DOHH2 (cell line): ENCODE measurements around the gene C11orf24.

Experiments
- H3F3A ChIP-seq: fragments of 200-600 bp; sonication (generic), shearing (Covaris generic); 2 replicates; pipeline ENCODE4 v1.6.0; 2016; ENCODE audit warnings: antibody characterized with exemption, mild to moderate bottlenecking; ENCODE audit not compliant: control insufficient read depth, insufficient read depth
- H3K27ac ChIP-seq: fragments of 200-600 bp; sonication (generic); 2 replicates; pipeline ENCODE4 v1.5.1; 2014; ENCODE audit warnings: low read depth, mild to moderate bottlenecking, low read length, moderate library complexity
- H3K27me3 ChIP-seq: fragments of 200-600 bp; sonication (generic); 2 replicates; pipeline ENCODE4 v1.6.1; 2014; ENCODE audit warnings: mild to moderate bottlenecking, low read length, mixed read lengths; ENCODE audit not compliant: control insufficient read depth
- H3K36me3 ChIP-seq: fragments of 200-600 bp; sonication (generic); 2 replicates; pipeline ENCODE4 v1.6.1; 2014; ENCODE audit warnings: mild to moderate bottlenecking, low read length, moderate library complexity, mixed read lengths; ENCODE audit not compliant: control insufficient read depth
- H3K4me1 ChIP-seq: fragments of 200-600 bp; sonication (generic); 2 replicates; pipeline ENCODE4 v1.6.1; 2014; ENCODE audit warnings: mild to moderate bottlenecking, low read length, mixed read lengths; ENCODE audit not compliant: control insufficient read depth
- H3K4me2 ChIP-seq: fragments of 200-600 bp; sonication (generic); 2 replicates; pipeline ENCODE4 v1.6.0; 2014; ENCODE audit warnings: mild to moderate bottlenecking, low read length, moderate library complexity
- H3K4me3 ChIP-seq: fragments of 200-600 bp; sonication (generic); 2 replicates; pipeline ENCODE4 v1.5.1; 2014; ENCODE audit warnings: mild to moderate bottlenecking, low read length, mixed read lengths
- H3K79me2 ChIP-seq: fragments of 200-600 bp; sonication (generic); 2 replicates; pipeline ENCODE4 v1.6.1; 2014; ENCODE audit warnings: mild to moderate bottlenecking, low read length, mixed read lengths; ENCODE audit not compliant: control insufficient read depth
- H3K9me2 ChIP-seq: fragments of 200-600 bp; sonication (generic); replicated peaks from 2 replicates; pipeline ENCODE4 v1.6.1; 2014; ENCODE audit warnings: mild to moderate bottlenecking, low read length, mixed read lengths; ENCODE audit not compliant: control insufficient read depth
- H3K9me3 ChIP-seq: fragments of 200-600 bp; sonication (generic); 2 replicates; pipeline ENCODE4 v1.6.1; 2014; ENCODE audit warnings: antibody characterized with exemption, low read length, mixed read lengths; ENCODE audit not compliant: control insufficient read depth, insufficient read depth
- H4K20me1 ChIP-seq: fragments of 200-600 bp; sonication (generic); 2 replicates; pipeline ENCODE4 v1.6.0; 2014; ENCODE audit warnings: low read depth, mild to moderate bottlenecking, antibody characterized with exemption, low read length, moderate library complexity; ENCODE audit not compliant: control insufficient read depth, insufficient read depth
- EZH2phosphoT487 ChIP-seq: fragments of 200-600 bp; sonication (generic); IDR thresholded peaks from 2 replicates; pipeline ENCODE4 v1.6.1; 2017; ENCODE audit warnings: borderline replicate concordance, mild to moderate bottlenecking, antibody characterized with exemption, low read length, moderate library complexity, mixed read lengths
- TF ChIP-seq, protein P1 (sequence below): fragments of 200-600 bp; sonication (generic); IDR thresholded peaks from one replicate; pipeline ENCODE4 v1.5.1; 2014; ENCODE audit warnings: antibody characterized with exemption, mild to moderate bottlenecking, low read depth, low read length; ENCODE audit not compliant: poor library complexity, severe bottlenecking

Gene C11orf24

DNA sequence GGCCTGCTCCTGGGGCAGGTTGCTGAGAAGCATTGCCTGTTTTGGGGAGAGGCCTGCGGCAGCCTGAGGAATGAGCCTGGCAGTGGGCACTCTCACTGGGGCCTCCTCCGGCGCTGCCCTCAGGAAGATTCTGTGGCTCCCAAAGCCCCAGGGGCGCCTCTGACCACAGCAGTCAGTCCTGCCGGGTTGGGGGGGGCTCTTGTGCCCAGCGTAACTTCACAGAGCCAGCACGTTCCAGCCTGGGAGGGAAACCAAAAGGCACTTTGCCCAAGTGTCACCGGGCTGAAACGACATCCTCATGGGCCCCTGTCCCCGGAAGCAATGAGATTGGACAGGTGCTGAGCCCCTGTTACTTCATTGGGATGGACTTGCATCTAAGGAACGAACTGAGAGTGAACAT lies 36.3 kb upstream of the C11orf24 start:
- Histone ChIP-seq H3K4me3 (no peak overlapping the region), H3K36me3 (no peaks in the 10 kb centered on the region), H3K4me2 (no peak overlapping the region), H4K20me1 (no peaks in the 10 kb centered on the region), H3K27ac (no peak overlapping the region), H3K4me1 (peaks cover 14% of the 10 kb centered on the region), H3K9me2 (no peaks in the 10 kb centered on the region), H3K9me3 (peaks cover 7% of the 10 kb centered on the region; the same call in 1 of the 2 replicates), H3K27me3 (no peaks in the 10 kb centered on the region), H3F3A (peaks cover 5% of the 10 kb centered on the region), H3K79me2 (peaks cover under 1% of the 10 kb centered on the region)
- TF ChIP-seq EZH2phosphoT487, result no peak
- TF ChIP-seq, protein P1, sequence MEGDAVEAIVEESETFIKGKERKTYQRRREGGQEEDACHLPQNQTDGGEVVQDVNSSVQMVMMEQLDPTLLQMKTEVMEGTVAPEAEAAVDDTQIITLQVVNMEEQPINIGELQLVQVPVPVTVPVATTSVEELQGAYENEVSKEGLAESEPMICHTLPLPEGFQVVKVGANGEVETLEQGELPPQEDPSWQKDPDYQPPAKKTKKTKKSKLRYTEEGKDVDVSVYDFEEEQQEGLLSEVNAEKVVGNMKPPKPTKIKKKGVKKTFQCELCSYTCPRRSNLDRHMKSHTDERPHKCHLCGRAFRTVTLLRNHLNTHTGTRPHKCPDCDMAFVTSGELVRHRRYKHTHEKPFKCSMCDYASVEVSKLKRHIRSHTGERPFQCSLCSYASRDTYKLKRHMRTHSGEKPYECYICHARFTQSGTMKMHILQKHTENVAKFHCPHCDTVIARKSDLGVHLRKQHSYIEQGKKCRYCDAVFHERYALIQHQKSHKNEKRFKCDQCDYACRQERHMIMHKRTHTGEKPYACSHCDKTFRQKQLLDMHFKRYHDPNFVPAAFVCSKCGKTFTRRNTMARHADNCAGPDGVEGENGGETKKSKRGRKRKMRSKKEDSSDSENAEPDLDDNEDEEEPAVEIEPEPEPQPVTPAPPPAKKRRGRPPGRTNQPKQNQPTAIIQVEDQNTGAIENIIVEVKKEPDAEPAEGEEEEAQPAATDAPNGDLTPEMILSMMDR, result no peak

DNA sequence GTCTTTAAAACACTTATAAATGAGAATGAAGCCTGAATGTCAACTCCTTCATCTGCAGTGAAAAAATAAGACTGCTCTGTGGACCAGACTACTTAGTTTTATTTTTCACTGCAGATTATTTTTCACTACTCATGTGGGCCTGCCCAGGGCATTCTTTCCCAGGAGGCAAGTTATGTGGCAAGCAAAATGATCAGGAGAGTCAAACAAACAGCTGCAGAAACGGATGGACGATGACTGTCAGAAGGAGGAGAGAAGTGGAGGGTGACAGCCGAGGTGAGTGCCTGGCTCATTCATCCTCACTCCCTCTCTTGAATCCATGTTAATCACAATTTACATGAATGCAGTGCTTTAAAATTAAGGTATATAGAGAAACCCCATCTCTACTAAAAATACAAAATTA lies 34.9 kb upstream of the C11orf24 start:
- no peak overlapping the region for H3K4me2 ChIP-seq
- H4K20me1 ChIP-seq, result no peaks in the 10 kb centered on the region

DNA sequence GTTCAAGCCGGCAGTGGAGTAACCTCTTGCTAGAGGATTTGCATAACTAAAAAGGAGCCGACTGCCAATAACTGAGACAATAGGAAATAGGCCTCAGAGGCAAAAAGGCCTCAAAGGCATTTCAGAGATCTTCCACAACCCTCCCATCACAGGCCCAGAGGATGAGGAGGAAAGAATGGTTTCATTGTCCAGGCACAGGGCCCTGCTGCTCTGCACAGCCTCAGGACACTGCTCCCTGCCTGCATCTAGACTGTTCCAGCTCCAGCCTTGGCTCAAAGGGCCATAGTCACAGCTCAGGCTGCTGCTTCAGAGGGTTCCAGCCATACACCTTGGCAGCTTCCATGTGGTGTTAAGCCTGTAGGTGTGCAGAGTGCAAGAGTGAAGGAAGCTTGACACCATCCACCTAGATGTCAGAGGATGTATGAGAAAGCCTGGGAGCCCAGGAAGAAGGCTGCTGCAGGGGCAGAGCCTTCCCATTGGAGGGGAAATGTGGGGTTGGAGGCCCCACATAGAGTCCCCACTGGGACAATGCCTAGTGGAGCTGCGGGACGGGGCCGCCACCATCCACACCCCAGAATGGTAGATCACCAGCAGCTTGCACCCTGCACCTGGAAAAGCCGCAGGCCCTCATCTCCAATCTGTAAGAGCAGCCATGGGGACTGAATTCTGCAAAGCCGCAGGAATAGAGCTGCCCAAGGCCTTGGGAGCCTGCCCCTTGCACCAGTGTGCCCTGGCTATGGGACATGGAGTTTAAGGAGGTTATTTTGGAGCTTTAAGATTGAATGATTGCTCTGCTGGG lies 32.4 kb upstream of the C11orf24 start:
- H3K36me3 ChIP-seq, result no peaks in the 10 kb centered on the region
- H3F3A ChIP-seq, result no peaks in the 10 kb centered on the region
- H3K4me2 ChIP-seq, result no peak overlapping the region
- no peaks in the 10 kb centered on the region for H3K79me2 ChIP-seq
- TF ChIP-seq, protein P1, result no peak
- TF ChIP-seq EZH2phosphoT487, result no peak
- H3K27me3 ChIP-seq, result no peaks in the 10 kb centered on the region
- no peaks in the 10 kb centered on the region for H3K9me2 ChIP-seq
- H3K27ac ChIP-seq, result no peak overlapping the region
- no peaks in the 10 kb centered on the region for H4K20me1 ChIP-seq
- no peak overlapping the region for H3K4me3 ChIP-seq
- H3K9me3 ChIP-seq, result peaks cover 7% of the 10 kb centered on the region; the same call in 1 of the 2 replicates
- H3K4me1 ChIP-seq, result peaks cover 10% of the 10 kb centered on the region

More for the DNA sequence above, 34.9 kb upstream of the C11orf24 start:
- no peak overlapping the region for H3K27ac ChIP-seq
- H3K27me3 ChIP-seq, result no peaks in the 10 kb centered on the region
- peaks cover 7% of the 10 kb centered on the region; the same call in 1 of the 2 replicates for H3K9me3 ChIP-seq
- H3F3A ChIP-seq, result peaks cover under 1% of the 10 kb centered on the region
- H3K36me3 ChIP-seq, result no peaks in the 10 kb centered on the region
- H3K79me2 ChIP-seq, result no peaks in the 10 kb centered on the region
- H3K4me1 ChIP-seq, result peaks cover 10% of the 10 kb centered on the region
- TF ChIP-seq, protein P1, result no peak
- no peak for TF ChIP-seq EZH2phosphoT487
- H3K4me3 ChIP-seq, result no peak overlapping the region
- no peaks in the 10 kb centered on the region for H3K9me2 ChIP-seq
